Trophoblast cell (in vitro differentiated cells and primary cell): Measurements from ENCODE around the gene SRSF12.
"Not testable (repeated sequence)": the region's sequence is repeated elsewhere in the genome, so short reads cannot be mapped to it uniquely, and the experiment has no call there.

Experiments
- DNase-seq, 2 donors: peaks; one replicate each; pipeline ENCODE4 v3.0.0-alpha.2; 2016
- H2AFZ ChIP-seq: 2 replicates; pipeline ENCODE4 v1.6.1; 2013; ENCODE audit warnings: low read length, moderate library complexity, mild to moderate bottlenecking; ENCODE audit not compliant: insufficient read depth, poor library complexity
- H2AK5ac ChIP-seq: 2 replicates; pipeline ENCODE4 v1.6.1; 2013; ENCODE audit warnings: mild to moderate bottlenecking, low read length
- H2BK120ac ChIP-seq: 2 replicates; pipeline ENCODE4 v1.6.1; 2013; ENCODE audit warnings: low read length, mild to moderate bottlenecking, moderate library complexity; ENCODE audit not compliant: insufficient read depth, poor library complexity
- H2BK12ac ChIP-seq: 2 replicates; pipeline ENCODE4 v1.6.1; 2013; ENCODE audit warnings: mild to moderate bottlenecking, low read length, moderate library complexity
- H2BK5ac ChIP-seq: 2 replicates; pipeline ENCODE4 v1.6.1; 2013; ENCODE audit warnings: low read length, low read depth, moderate library complexity, mild to moderate bottlenecking; ENCODE audit not compliant: poor library complexity
- H3K14ac ChIP-seq: 2 replicates; pipeline ENCODE4 v1.6.1; 2013; ENCODE audit warnings: mild to moderate bottlenecking, low read length
- H3K18ac ChIP-seq: 2 replicates; pipeline ENCODE4 v1.6.1; 2013; ENCODE audit warnings: mild to moderate bottlenecking, low read length
- H3K23ac ChIP-seq: 2 replicates; pipeline ENCODE4 v1.6.1; 2013; ENCODE audit warnings: low read length
- H3K27ac ChIP-seq: 2 replicates; pipeline ENCODE4 v1.5.1; 2013; ENCODE audit warnings: low read depth, mild to moderate bottlenecking, inconsistent platforms, low read length, moderate library complexity
- H3K27me3 ChIP-seq: 2 replicates; pipeline ENCODE4 v1.6.1; 2013; ENCODE audit warnings: inconsistent platforms, mild to moderate bottlenecking, low read length, moderate library complexity; ENCODE audit not compliant: insufficient read depth
- H3K36me3 ChIP-seq, 2 experiments: 1 replicate in 1 of 2; 2 replicates in 1 of 2; pipeline ENCODE4 v1.6.1; 2013; ENCODE audit warnings: low read length in 2 of 2, mild to moderate bottlenecking in 2 of 2, moderate library complexity in 1 of 2; ENCODE audit not compliant: insufficient read depth in 2 of 2, control insufficient read depth in 1 of 2
- H3K4ac ChIP-seq: 2 replicates; pipeline ENCODE4 v1.6.1; 2013; ENCODE audit warnings: low read depth, mild to moderate bottlenecking, low read length, moderate library complexity
- H3K4me1 ChIP-seq, 2 experiments: 1 replicate in 1 of 2; 2 replicates in 1 of 2; pipeline ENCODE4 v1.6.1; 2013; ENCODE audit warnings: low read length in 2 of 2, mild to moderate bottlenecking in 2 of 2, moderate library complexity in 1 of 2; ENCODE audit not compliant: insufficient read depth in 2 of 2, control insufficient read depth in 1 of 2
- H3K4me2 ChIP-seq: 2 replicates; pipeline ENCODE4 v1.6.1; 2013; ENCODE audit warnings: inconsistent platforms, mild to moderate bottlenecking, low read length, moderate library complexity
- H3K4me3 ChIP-seq: 2 replicates; pipeline ENCODE4 v1.5.1; 2013; ENCODE audit warnings: mild to moderate bottlenecking, low read depth, low read length, inconsistent platforms
- H3K79me1 ChIP-seq: one replicate; pipeline ENCODE4 v1.6.1; 2013; ENCODE audit warnings: low read length
- H3K79me2 ChIP-seq: 2 replicates; pipeline ENCODE4 v1.6.1; 2013; ENCODE audit warnings: low read length, mild to moderate bottlenecking; ENCODE audit not compliant: control insufficient read depth, insufficient read depth, poor library complexity
- H3K9ac ChIP-seq: 2 replicates; pipeline ENCODE4 v1.6.1; 2013; ENCODE audit warnings: mild to moderate bottlenecking, low read length
- H3K9me3 ChIP-seq: 2 replicates; pipeline ENCODE4 v1.6.1; 2013; ENCODE audit warnings: low read depth, mild to moderate bottlenecking, control low read depth, inconsistent platforms, low read length; ENCODE audit not compliant: insufficient read depth
- H4K12ac ChIP-seq: 2 replicates; pipeline ENCODE4 v1.6.1; 2013; ENCODE audit warnings: low read depth, mild to moderate bottlenecking, low read length, moderate library complexity
- H4K8ac ChIP-seq: 2 replicates; pipeline ENCODE4 v1.6.1; 2013; ENCODE audit warnings: low read depth, mild to moderate bottlenecking, low read length, moderate library complexity
- H4K91ac ChIP-seq: one replicate; pipeline ENCODE4 v1.6.1; 2013; ENCODE audit warnings: low read depth, mild to moderate bottlenecking, low read length, moderate library complexity
- WGBS: extraction: QIAGEN DNeasy Blood & Tissue Kit; methylation state at CpG from one replicate; pipeline ENCODE4 v1.1.7; 2013; ENCODE audit warnings: missing lambda C conversion rate; ENCODE audit not compliant: insufficient read length, insufficient coverage; ENCODE audit errors: extremely low coverage; 5-methylcytosine and 5-hydroxymethylcytosine counted together

Gene SRSF12

GRCh38 chr6:89068695-89069094, 49.2 kb downstream of the SRSF12 start:
- H3K36me3 ChIP-seq: no peaks in the 10 kb centered on the region
- no peak overlapping the region for H3K23ac ChIP-seq
- H2BK12ac ChIP-seq: no peak overlapping the region
- no peak overlapping the region for H4K91ac ChIP-seq
- no peak overlapping the region for H3K9ac ChIP-seq
- no peak overlapping the region for H3K4me3 ChIP-seq
- H3K27me3 ChIP-seq: no peaks in the 10 kb centered on the region
- no peak overlapping the region for H3K14ac ChIP-seq
- no peaks in the 10 kb centered on the region for H3K9me3 ChIP-seq
- no peak overlapping the region for H4K12ac ChIP-seq
- no peak overlapping the region for H3K18ac ChIP-seq
- no peak overlapping the region for H2BK120ac ChIP-seq
- H3K4me2 ChIP-seq: no peak overlapping the region
- H3K4ac ChIP-seq: no peak overlapping the region
- H3K4me1 ChIP-seq: no peaks in the 10 kb centered on the region
- H2AK5ac ChIP-seq: no peak overlapping the region
- no peak overlapping the region for H4K8ac ChIP-seq
- no peak for DNase-seq
- H2BK5ac ChIP-seq: no peak overlapping the region
- H3K79me1 ChIP-seq: no peaks in the 10 kb centered on the region
- no peak overlapping the region for H2AFZ ChIP-seq
- WGBS: no CpG with 5 or more reads among the region's 1 CpG
- no peak overlapping the region for H3K27ac ChIP-seq
- no peaks in the 10 kb centered on the region for H3K79me2 ChIP-seq

GRCh38 chr6:89067796-89068195, 50.1 kb downstream of the SRSF12 start:
- Histone ChIP-seq H2BK5ac (no peak overlapping the region), H3K36me3 (no peaks in the 10 kb centered on the region), H3K18ac (no peak overlapping the region), H3K4me3 (no peak overlapping the region), H3K4me1 (no peaks in the 10 kb centered on the region), H3K27ac (no peak overlapping the region), H4K12ac (no peak overlapping the region), H4K8ac (no peak overlapping the region), H2BK120ac (no peak overlapping the region), H3K79me2 (no peaks in the 10 kb centered on the region), H3K9ac (no peak overlapping the region), H3K4me2 (no peak overlapping the region), H2AFZ (no peak overlapping the region), H2BK12ac (no peak overlapping the region), H3K9me3 (no peaks in the 10 kb centered on the region), H3K79me1 (no peaks in the 10 kb centered on the region), H3K14ac (no peak overlapping the region), H4K91ac (no peak overlapping the region), H3K4ac (no peak overlapping the region), H3K27me3 (no peaks in the 10 kb centered on the region), H2AK5ac (no peak overlapping the region), H3K23ac (no peak overlapping the region)
- DNase-seq: peak in 1 of 2 donors; percentile 41

- Histone ChIP-seq H2BK5ac (no peak overlapping the region), H3K36me3 (no peaks in the 10 kb centered on the region), H4K12ac (no peak overlapping the region), H3K27me3 (no peaks in the 10 kb centered on the region), H3K23ac (no peak overlapping the region), H3K4me3 (no peak overlapping the region), H4K8ac (no peak overlapping the region), H3K79me2 (no peaks in the 10 kb centered on the region), H2AFZ (no peak overlapping the region), H4K91ac (no peak overlapping the region), H3K4me2 (no peak overlapping the region), H3K9me3 (no peaks in the 10 kb centered on the region), H3K27ac (no peak overlapping the region), H3K4me1 (no peaks in the 10 kb centered on the region), H3K18ac (no peak overlapping the region), H2BK12ac (no peak overlapping the region), H3K4ac (no peak overlapping the region), H2AK5ac (no peak overlapping the region), H3K14ac (no peak overlapping the region), H3K9ac (no peak overlapping the region), H2BK120ac (no peak overlapping the region), H3K79me1 (no peaks in the 10 kb centered on the region)
- no CpG with 5 or more reads among the region's 4 CpGs for WGBS
- DNase-seq: no peak
Measured at GRCh38 chr6:89066940-89067646, 50.8 kb downstream of the SRSF12 start.

- not testable (repeated sequence) for H3K79me2 ChIP-seq, H3K4me3 ChIP-seq, H3K9ac ChIP-seq, H3K18ac ChIP-seq, H4K12ac ChIP-seq, H3K4ac ChIP-seq, H2AFZ ChIP-seq, H2BK120ac ChIP-seq, H3K9me3 ChIP-seq, H3K36me3 ChIP-seq, DNase-seq, H3K79me1 ChIP-seq, H3K27me3 ChIP-seq, H4K91ac ChIP-seq, H2BK5ac ChIP-seq, H4K8ac ChIP-seq, H3K14ac ChIP-seq, H3K4me2 ChIP-seq, H3K27ac ChIP-seq, H3K23ac ChIP-seq, H3K4me1 ChIP-seq, H2AK5ac ChIP-seq, H2BK12ac ChIP-seq
- WGBS: no CpG with 5 or more reads among the region's 9 CpGs
Measured at GRCh38 chr6:89066121-89066520, 51.8 kb downstream of the SRSF12 start.
